Measurements from ENCODE around the gene PCSK6. TPM values are rescaled to one million over a fixed set of nuclear protein-coding genes. Genes with fewer than 3 reads are reported as not detected.

PCSK6 gene
- total RNA-seq, 1 experiment from 2014 or later: 26.3 TPM

DNA sequence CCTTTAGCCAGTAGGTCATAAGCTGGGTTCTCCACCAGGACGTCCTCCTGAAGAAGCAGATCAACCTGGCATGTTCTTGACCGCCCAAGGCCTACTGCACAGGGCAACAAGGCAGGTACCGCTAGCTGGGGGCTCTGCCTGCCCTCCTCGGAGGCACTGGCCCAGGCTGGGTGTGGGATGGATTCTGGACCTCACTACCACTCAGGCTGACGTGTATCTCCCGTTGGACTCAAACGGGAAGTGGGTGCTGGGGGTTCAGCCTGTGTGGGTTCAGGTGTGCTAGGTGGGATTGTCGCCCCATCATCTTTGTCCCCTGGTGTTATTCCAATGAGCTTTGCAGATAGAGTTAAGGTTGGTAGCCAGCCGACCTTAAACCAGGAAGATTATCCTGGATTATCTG lies 99.4 kb downstream of the PCSK6 start:
- no peak for TF ChIP-seq EZH2 (IDR thresholded peaks at IDR 0.05; ENCODE audit: low read depth)
- TF ChIP-seq CTCF (conservative IDR thresholded peaks at IDR 0.05): no peak
- no peaks in the 10 kb centered on the region for H3K27me3 ChIP-seq (ENCODE audit: insufficient read depth, low read depth)
- H4K20me1 ChIP-seq (ENCODE audit: insufficient read depth): no peaks in the 10 kb centered on the region; the same call in 1 of the 2 replicates
- H2AFZ ChIP-seq: no peak overlapping the region
- no TSS peak for BruUV-seq (replicated peaks)
- H3K9me3 ChIP-seq (ENCODE audit: insufficient read depth, low read depth): no peaks in the 10 kb centered on the region
- ChIA-PET POLR2A (ENCODE audit: unreplicated experiment) (no interaction called here), CTCF (no interaction called here)
- no peak overlapping the region for H3K4me3 ChIP-seq
- no peak for DNase-seq
- H3K4me1 ChIP-seq (replicated peaks; ENCODE audit: insufficient read depth): no peaks in the 10 kb centered on the region
- no peak overlapping the region for H3K4me2 ChIP-seq
- no peak overlapping the region for H3K27ac ChIP-seq
- no peaks in the 10 kb centered on the region for H3K79me2 ChIP-seq (ENCODE audit: low read depth)
- intact Hi-C loops (cut with micrococcal nuclease; ENCODE audit: unreplicated experiment): no loop called here
- H3K9me2 ChIP-seq (ENCODE audit: insufficient read depth): no peaks in the 10 kb centered on the region
- no peaks in the 10 kb centered on the region for H3F3A ChIP-seq (ENCODE audit: insufficient read depth, low read depth)
- H3K36me3 ChIP-seq (ENCODE audit: low read depth): no peaks in the 10 kb centered on the region

DNA sequence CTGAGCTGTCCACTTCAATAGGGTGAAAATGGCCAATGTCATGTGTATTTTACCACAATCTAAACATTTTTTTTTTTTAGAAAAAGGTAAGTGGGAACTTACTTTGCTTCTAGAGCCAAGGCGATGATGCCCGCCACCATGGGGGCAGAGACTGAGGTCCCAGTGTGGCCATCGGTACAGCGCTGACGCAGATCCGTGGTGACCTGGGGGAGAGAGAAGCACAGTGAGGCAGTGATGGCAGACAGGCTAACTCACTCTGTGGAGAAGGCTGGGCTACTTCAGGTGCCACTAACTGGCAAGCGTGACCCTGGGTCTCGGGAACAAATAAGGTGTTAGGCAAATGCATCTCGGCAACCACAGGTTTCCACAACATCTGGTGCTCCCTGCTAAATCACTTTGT lies 100.1 kb downstream of the PCSK6 start:
- BruUV-seq (replicated peaks): no TSS peak
- Histone ChIP-seq H3K79me2 (ENCODE audit: low read depth) (no peaks in the 10 kb centered on the region), H3K36me3 (ENCODE audit: low read depth) (no peaks in the 10 kb centered on the region), H3K9me2 (ENCODE audit: insufficient read depth) (no peaks in the 10 kb centered on the region), H3K27ac (no peak overlapping the region), H3K4me2 (no peak overlapping the region), H4K20me1 (ENCODE audit: insufficient read depth) (no peaks in the 10 kb centered on the region; the same call in 1 of the 2 replicates), H3K4me3 (no peak overlapping the region), H3K9me3 (ENCODE audit: insufficient read depth, low read depth) (no peaks in the 10 kb centered on the region), H3K4me1 (replicated peaks; ENCODE audit: insufficient read depth) (no peaks in the 10 kb centered on the region), H3K27me3 (ENCODE audit: insufficient read depth, low read depth) (no peaks in the 10 kb centered on the region), H2AFZ (no peak overlapping the region), H3F3A (ENCODE audit: insufficient read depth, low read depth) (no peaks in the 10 kb centered on the region)
- ChIA-PET POLR2A (ENCODE audit: unreplicated experiment) (no interaction called here), CTCF (no interaction called here)
- intact Hi-C loops (cut with micrococcal nuclease; ENCODE audit: unreplicated experiment): no loop called here
- TF ChIP-seq CTCF (conservative IDR thresholded peaks at IDR 0.05): no peak
- DNase-seq: no peak

DNA sequence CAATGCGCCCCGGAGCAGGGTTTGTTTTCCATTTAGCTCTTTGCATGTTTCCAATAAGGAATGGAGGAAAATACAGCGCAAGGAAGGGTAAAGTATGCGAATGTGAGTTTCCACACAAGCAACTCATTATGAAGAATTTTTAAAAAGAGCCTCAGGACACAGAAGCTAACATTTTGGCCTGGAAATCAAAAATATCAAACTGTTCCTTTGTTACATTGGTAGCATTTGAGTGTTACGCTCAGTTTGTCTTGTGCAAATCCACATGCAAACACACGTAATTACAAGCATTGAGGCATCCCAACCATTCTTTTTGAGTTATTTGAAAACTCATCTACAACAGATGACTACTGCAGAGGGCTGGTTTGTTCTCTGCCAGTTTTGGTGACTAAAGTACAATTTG lies 101.5 kb downstream of the PCSK6 start:
- POLR2A ChIA-PET (ENCODE audit: unreplicated experiment): no interaction called here
- TF ChIP-seq CTCF (conservative IDR thresholded peaks at IDR 0.05): no peak
- no peak for TF ChIP-seq EZH2 (IDR thresholded peaks at IDR 0.05; ENCODE audit: low read depth)
- H3K79me2 ChIP-seq (ENCODE audit: low read depth): no peaks in the 10 kb centered on the region
- H3K27ac ChIP-seq: no peak overlapping the region
- H3K9me3 ChIP-seq (ENCODE audit: insufficient read depth, low read depth): no peaks in the 10 kb centered on the region
- no peaks in the 10 kb centered on the region for H3K9me2 ChIP-seq (ENCODE audit: insufficient read depth)
- DNase-seq: no peak
- H3K4me3 ChIP-seq: no peak overlapping the region
- no peak overlapping the region for H2AFZ ChIP-seq
- no peaks in the 10 kb centered on the region; the same call in 1 of the 2 replicates for H4K20me1 ChIP-seq (ENCODE audit: insufficient read depth)
- H3K27me3 ChIP-seq (ENCODE audit: insufficient read depth, low read depth): no peaks in the 10 kb centered on the region
- CTCF ChIA-PET: no interaction called here
- BruUV-seq (replicated peaks): no TSS peak
- no peaks in the 10 kb centered on the region for H3K4me1 ChIP-seq (replicated peaks; ENCODE audit: insufficient read depth)
- H3K36me3 ChIP-seq (ENCODE audit: low read depth): no peaks in the 10 kb centered on the region
- intact Hi-C loops (cut with micrococcal nuclease; ENCODE audit: unreplicated experiment): no loop called here
- H3K4me2 ChIP-seq: no peak overlapping the region
- no peaks in the 10 kb centered on the region for H3F3A ChIP-seq (ENCODE audit: insufficient read depth, low read depth)
